Ishikawa (cell line): ENCODE data around the gene SEMA5A.

Experiments
- CEBPB ChIP-seq: IDR thresholded peaks from 2 replicates; pipeline ENCODE4 v1.6.1; 2012
- EP300 ChIP-seq: IDR thresholded peaks from 2 replicates; pipeline ENCODE4 v1.6.1; 2012; ENCODE audit warnings: borderline replicate concordance
- RAD21 ChIP-seq: IDR thresholded peaks from 2 replicates; pipeline ENCODE4 v1.6.1; 2012; ENCODE audit warnings: low read depth
- YY1 ChIP-seq: IDR thresholded peaks from 2 replicates; pipeline ENCODE4 v1.6.1; 2012; ENCODE audit warnings: low read depth
- TF ChIP-seq, protein P1 (sequence below): IDR thresholded peaks from 2 replicates; pipeline ENCODE4 v1.6.1; 2012; ENCODE audit warnings: low read depth, mild to moderate bottlenecking
- TF ChIP-seq, protein P2 (sequence below): IDR thresholded peaks from 2 replicates; pipeline ENCODE4 v1.6.1; 2012
- TF ChIP-seq, protein P3 (sequence below): IDR thresholded peaks from 2 replicates; pipeline ENCODE4 v1.6.1; 2012

DNA sequence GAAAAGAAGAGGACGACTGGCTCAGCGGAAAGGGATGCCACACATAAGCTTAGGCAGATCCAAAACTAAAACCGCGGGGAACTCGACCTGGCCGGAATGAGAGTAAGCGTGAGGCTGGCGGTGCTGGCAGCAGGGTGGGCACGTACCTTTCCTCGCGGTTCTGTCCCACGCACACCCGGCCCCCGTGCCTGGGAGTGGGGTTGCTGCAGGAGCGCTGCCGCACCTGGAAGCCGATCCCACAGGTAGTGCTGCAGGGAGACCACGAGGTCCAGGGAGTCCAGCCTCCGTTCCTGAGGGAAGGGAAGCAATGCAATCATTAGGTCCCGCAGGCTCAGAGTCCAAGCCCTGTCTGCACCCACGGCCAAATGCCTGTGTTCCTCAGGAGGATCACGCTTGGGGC, 427.0 kb downstream of the SEMA5A start:
- TF ChIP-seq YY1 (no peak), EP300 (no peak), CEBPB (no peak), RAD21 (no peak)
- TF ChIP-seq, protein P1, sequence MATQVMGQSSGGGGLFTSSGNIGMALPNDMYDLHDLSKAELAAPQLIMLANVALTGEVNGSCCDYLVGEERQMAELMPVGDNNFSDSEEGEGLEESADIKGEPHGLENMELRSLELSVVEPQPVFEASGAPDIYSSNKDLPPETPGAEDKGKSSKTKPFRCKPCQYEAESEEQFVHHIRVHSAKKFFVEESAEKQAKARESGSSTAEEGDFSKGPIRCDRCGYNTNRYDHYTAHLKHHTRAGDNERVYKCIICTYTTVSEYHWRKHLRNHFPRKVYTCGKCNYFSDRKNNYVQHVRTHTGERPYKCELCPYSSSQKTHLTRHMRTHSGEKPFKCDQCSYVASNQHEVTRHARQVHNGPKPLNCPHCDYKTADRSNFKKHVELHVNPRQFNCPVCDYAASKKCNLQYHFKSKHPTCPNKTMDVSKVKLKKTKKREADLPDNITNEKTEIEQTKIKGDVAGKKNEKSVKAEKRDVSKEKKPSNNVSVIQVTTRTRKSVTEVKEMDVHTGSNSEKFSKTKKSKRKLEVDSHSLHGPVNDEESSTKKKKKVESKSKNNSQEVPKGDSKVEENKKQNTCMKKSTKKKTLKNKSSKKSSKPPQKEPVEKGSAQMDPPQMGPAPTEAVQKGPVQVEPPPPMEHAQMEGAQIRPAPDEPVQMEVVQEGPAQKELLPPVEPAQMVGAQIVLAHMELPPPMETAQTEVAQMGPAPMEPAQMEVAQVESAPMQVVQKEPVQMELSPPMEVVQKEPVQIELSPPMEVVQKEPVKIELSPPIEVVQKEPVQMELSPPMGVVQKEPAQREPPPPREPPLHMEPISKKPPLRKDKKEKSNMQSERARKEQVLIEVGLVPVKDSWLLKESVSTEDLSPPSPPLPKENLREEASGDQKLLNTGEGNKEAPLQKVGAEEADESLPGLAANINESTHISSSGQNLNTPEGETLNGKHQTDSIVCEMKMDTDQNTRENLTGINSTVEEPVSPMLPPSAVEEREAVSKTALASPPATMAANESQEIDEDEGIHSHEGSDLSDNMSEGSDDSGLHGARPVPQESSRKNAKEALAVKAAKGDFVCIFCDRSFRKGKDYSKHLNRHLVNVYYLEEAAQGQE, result no peak
- TF ChIP-seq, protein P2, sequence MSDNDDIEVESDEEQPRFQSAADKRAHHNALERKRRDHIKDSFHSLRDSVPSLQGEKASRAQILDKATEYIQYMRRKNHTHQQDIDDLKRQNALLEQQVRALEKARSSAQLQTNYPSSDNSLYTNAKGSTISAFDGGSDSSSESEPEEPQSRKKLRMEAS, result no peak
- TF ChIP-seq, protein P3, sequence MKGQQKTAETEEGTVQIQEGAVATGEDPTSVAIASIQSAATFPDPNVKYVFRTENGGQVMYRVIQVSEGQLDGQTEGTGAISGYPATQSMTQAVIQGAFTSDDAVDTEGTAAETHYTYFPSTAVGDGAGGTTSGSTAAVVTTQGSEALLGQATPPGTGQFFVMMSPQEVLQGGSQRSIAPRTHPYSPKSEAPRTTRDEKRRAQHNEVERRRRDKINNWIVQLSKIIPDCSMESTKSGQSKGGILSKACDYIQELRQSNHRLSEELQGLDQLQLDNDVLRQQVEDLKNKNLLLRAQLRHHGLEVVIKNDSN, result no peak
